GM18861 (cell line): ENCODE results near the gene PLEKHS1.
"Not testable (repeated sequence)": the region's sequence is repeated elsewhere in the genome, so short reads cannot be mapped to it uniquely, and the experiment has no call there.

Source experiments
- ATAC-seq: cut with Tn5 transposase; IDR thresholded peaks from one replicate; pipeline ENCODE4 v1.9.1; 2021; ENCODE audit not compliant: unreplicated experiment

Gene PLEKHS1

GRCh38 chr10:113739577-113739976 lies 11.9 kb upstream of the PLEKHS1 start:
- no peak for ATAC-seq

GRCh38 chr10:113740850-113741249 lies 10.6 kb upstream of the PLEKHS1 start:
- no peak for ATAC-seq

DNA sequence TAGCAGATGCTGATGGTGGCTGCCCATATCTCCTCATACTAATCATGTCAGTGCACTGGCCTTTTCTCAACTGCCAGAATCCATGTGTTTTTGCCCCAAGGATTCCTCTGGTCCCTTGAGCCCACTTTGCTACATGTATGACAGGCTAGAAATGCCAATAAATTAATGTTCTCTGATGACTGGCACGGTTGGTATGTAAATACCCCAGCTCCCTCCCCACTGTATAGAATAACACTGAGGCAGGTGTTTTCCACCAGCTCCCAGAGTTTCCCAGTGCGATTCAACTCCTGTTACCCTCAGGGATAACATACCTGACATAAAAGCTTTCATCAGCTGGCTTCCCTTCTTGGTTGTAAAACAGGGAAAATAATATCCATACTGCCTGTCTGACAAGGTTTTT lies 9.0 kb upstream of the PLEKHS1 start:
- ATAC-seq = no peak

GRCh38 chr10:113743594-113743993 lies 7.9 kb upstream of the PLEKHS1 start:
- no peak for ATAC-seq

- ATAC-seq = no peak
Measured at GRCh38 chr10:113745374-113745773, 6.1 kb upstream of the PLEKHS1 start.

GRCh38 chr10:113746217-113746957 lies 5.1 kb upstream of the PLEKHS1 start:
- no peak for ATAC-seq

GRCh38 chr10:113752553-113752952 lies 1.1 kb downstream of the PLEKHS1 start:
- ATAC-seq = no peak

- no peak for ATAC-seq
Measured at GRCh38 chr10:113753020-113753692, 1.7 kb downstream of the PLEKHS1 start.

DNA sequence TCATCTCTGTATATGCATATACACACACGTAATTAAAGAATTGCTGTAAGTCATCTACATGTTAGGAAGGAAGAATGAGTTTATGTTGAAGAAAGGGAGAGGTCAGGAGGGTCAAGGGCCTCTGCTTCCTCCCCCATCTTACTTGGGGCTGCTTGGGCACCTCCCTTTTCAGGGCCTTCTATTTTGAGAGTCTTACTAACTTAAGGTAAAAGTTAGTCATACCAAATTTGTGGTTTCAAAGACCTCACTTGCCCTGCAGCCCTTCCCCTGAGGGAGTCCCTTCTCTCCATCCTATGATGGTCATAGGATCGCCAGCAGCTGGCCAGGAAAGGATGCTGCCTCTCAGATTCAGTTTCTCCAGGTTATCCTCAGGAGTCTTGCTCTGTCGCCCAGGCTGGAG lies 2.6 kb downstream of the PLEKHS1 start:
- ATAC-seq = no peak

DNA sequence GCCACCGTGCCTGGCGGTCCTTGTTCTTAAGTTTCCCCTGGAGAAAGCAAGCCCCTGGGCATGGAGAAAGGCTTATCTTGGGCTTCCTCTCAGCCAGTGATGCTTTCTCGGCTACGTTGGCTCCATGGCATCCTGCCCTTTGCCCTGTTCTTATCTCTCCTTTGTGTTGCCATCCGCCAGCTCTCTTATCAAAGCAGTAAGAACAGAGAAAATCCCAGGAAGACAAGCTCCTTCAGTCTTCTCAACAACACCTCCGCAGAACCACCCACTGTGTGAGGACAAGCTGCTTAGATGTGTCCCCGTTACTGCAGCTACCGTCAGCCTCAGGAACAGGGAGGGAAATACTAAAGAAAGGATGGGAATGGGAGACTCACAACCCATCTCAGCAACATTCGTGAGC lies 3.3 kb downstream of the PLEKHS1 start:
- ATAC-seq = no peak

GRCh38 chr10:113756940-113757543 lies 5.6 kb downstream of the PLEKHS1 start:
- ATAC-seq = no peak

DNA sequence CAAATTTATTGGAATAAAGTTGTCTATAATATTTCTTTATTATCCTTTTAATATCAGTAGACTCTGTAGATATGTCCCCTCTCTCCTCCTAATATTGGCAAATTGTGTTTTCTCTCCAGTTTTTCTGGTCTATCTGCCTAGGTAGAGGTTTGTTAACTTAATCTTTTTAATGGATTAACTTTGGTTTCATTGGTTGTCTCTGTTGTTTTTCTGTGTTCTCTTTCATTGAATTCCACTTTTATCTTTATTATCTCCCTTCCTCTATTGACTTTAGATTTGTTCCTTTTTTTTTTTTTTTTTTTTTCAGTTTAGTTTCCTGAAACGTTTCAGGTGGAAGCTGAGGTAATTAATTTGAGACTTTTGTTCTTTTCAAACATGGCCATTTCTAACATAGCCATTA lies 10.6 kb downstream of the PLEKHS1 start:
- no peak for ATAC-seq

DNA sequence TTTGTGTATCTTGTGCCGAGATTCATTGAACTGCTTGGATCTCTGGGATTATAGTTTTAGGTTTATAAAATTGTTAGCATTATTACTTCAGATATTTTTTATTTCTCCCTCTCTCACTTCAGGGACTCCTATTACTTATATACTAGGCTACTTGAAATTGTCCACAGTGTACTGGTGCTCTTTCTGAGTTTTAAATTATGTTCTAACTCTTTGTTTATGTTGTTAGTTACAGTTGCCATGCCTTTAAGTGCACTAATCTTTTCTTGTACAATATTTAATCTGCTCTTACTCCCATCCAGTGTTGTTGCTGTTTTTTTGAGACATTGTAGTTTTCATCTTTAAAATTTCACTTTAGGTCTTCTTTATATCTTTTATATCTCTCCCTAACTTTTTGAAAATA lies 13.1 kb downstream of the PLEKHS1 start:
- ATAC-seq = no peak

GRCh38 chr10:113765910-113766309 lies 14.4 kb downstream of the PLEKHS1 start:
- ATAC-seq = no peak

DNA sequence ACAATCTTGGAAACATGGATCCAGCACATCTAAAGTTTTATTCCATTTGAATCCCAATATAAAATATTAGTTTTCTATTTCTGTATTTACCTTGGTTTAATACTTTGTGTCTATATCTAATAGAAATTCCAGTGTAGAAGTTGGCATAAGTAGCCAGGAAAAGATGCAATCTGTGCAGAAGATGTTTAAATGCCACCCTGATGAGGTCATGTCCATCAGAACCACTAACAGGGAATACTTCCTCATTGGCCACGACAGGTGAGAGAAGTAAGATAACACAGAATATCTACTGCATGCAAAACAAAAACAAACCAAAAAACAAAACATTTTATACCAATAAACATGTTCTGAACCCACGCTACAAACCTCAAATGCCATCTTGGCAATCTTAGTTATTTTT lies 15.7 kb downstream of the PLEKHS1 start:
- ATAC-seq = no peak

- no peak for ATAC-seq
Measured at GRCh38 chr10:113770346-113770745, 18.9 kb downstream of the PLEKHS1 start.

GRCh38 chr10:113771131-113771530 lies 19.6 kb downstream of the PLEKHS1 start:
- not testable (repeated sequence) for ATAC-seq

DNA sequence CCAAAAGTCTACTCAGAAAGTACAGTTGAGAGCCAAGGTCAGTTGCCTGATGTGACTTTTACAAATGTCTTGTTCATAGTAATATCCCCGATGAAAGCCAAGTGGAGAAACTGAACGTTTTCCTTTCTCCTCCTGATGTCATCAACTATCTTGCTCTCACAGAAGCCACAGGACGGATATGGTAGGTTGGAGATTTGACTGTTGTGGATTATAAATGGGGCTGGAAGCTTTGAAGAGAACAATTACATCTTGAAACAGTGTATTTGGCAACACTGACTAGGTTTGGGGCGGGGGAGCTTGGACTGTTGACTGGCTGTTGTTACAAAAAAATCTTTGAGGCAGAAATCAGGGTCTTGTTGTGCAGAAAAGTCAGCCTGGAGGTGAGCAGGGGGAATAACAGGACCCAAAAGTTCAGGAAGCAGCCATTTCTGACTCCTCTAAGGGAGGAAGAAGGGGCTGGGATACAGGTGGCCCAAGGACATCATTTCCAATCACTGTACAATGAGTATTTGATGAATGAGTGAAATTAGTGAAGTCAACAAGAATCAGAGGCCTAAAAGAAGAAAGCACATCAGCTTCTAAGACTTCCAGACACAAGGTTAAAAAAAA lies 24.3 kb downstream of the PLEKHS1 start:
- ATAC-seq = no peak

DNA sequence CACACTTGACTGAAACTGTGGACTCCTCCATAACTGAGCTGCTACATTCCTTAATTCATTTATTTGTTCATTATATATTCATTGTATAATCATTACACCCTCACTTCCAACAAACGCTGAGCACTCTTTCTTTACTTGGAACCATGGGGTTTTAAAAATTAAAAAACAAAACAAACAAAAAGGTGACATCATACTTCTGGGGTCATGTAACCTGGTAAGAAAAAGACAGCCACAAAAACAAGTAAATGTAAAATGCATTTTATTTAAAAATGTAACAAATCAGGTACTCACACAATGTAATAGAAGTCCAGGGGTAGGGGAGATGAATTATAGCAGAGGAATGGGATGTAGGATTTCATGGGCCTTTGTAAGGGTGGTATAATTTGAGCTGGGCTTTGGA lies 25.1 kb downstream of the PLEKHS1 start:
- ATAC-seq = no peak

DNA sequence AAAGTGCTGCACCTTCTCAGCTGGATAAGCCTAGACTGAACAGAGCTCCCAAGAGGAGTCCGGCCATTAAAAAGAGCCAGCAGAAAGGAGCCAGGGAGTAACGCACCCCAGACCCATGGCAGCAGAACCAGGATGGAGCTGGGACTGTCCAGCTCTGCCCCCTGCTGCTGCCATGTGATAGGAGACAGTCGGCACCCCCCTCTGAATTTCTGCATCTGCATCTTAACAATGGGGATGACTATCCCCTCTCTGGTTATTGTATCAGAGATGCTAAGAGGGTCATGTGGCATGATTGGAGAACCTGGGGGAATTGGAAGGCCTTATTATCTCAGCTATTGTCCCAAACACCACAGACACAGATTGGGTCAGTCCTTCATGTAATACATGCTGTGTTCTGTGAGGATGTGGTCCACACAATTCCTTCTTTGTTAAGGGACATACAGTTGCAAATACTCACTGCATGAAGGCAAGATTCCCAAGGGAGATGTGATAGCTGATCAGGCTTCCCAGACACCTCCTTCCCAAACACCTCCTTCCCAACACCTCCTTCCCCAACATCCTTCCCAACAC lies 29.3 kb downstream of the PLEKHS1 start:
- ATAC-seq = no peak

- ATAC-seq = no peak
Measured at GRCh38 chr10:113782367-113782766, 30.9 kb downstream of the PLEKHS1 start.
